ENCODE data around the gene CTSL. TPM values are rescaled to one million over a fixed set of nuclear protein-coding genes. Genes with fewer than 3 reads are reported as not detected.

The CTSL gene
- total RNA-seq, 1 experiment from 2014 or later = 63.2 TPM

DNA sequence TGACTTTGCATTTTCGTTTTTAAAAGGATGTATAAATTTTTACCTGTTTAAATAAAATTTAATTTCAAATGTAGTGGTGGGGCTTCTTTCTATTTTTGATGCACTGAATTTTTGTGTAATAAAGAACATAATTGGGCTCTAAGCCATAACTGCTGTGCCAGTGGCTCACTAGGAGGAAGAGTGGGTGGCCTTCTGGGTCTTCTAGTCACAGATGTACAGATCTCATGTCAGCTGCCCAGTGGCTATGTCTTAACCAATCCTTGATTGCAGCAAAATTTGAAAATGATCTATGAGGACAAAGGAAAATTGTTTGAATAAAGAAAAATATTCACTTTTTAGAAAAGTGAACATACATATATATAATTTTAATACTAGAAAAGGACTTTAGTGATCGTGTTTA is 5.4 kb downstream of the CTSL start:
- Histone ChIP-seq H4K20me1 (ENCODE audit: low read length) (no peaks in the 10 kb centered on the region), H3K9ac (ENCODE audit: low read length) (no peak overlapping the region), H3K27ac (ENCODE audit: low read length) (no peak overlapping the region), H3K4me2 (ENCODE audit: low read length) (no peak overlapping the region), H3K4me3 (ENCODE audit: low read length) (no peak overlapping the region), H2AFZ (ENCODE audit: low read length) (no peak overlapping the region), H3F3A (ENCODE audit: low read length, unreplicated experiment) (no peaks in the 10 kb centered on the region), H3K9me2 (replicated peaks; ENCODE audit: low read length) (no peaks in the 10 kb centered on the region), H3K27me3 (ENCODE audit: low read length) (no peaks in the 10 kb centered on the region), H3K9me3 (ENCODE audit: low read length) (no peaks in the 10 kb centered on the region), H3K4me1 (ENCODE audit: insufficient read depth, low read length) (peaks cover 3% of the 10 kb centered on the region; the same call in 1 of the 2 replicates), H3K79me2 (ENCODE audit: low read length) (peaks cover 9% of the 10 kb centered on the region), H3K36me3 (ENCODE audit: low read depth, low read length) (no peaks in the 10 kb centered on the region)
- BruUV-seq (replicated peaks) = no TSS peak
- TF ChIP-seq EZH2phosphoT487 (IDR thresholded peaks at IDR 0.05; ENCODE audit: borderline replicate concordance, low read length) = no peak
- TF ChIP-seq, protein P1, sequence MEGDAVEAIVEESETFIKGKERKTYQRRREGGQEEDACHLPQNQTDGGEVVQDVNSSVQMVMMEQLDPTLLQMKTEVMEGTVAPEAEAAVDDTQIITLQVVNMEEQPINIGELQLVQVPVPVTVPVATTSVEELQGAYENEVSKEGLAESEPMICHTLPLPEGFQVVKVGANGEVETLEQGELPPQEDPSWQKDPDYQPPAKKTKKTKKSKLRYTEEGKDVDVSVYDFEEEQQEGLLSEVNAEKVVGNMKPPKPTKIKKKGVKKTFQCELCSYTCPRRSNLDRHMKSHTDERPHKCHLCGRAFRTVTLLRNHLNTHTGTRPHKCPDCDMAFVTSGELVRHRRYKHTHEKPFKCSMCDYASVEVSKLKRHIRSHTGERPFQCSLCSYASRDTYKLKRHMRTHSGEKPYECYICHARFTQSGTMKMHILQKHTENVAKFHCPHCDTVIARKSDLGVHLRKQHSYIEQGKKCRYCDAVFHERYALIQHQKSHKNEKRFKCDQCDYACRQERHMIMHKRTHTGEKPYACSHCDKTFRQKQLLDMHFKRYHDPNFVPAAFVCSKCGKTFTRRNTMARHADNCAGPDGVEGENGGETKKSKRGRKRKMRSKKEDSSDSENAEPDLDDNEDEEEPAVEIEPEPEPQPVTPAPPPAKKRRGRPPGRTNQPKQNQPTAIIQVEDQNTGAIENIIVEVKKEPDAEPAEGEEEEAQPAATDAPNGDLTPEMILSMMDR (conservative IDR thresholded peaks at IDR 0.05; ENCODE audit: low read depth, low read length) = no peak
- TF ChIP-seq EZH2 (IDR thresholded peaks at IDR 0.05; ENCODE audit: low read length, unreplicated experiment) = no peak
- ATAC-seq (no peak), DNase-seq (no peak)
- ChIA-PET CTCF (no interaction called here), POLR2A (ENCODE audit: unreplicated experiment) (no interaction called here)
- intact Hi-C loops (cut with micrococcal nuclease) = loop anchor here (10.0 kb wide), 1 partner anchor 47 kb away; no protein-coding TSS in a partner anchor

DNA sequence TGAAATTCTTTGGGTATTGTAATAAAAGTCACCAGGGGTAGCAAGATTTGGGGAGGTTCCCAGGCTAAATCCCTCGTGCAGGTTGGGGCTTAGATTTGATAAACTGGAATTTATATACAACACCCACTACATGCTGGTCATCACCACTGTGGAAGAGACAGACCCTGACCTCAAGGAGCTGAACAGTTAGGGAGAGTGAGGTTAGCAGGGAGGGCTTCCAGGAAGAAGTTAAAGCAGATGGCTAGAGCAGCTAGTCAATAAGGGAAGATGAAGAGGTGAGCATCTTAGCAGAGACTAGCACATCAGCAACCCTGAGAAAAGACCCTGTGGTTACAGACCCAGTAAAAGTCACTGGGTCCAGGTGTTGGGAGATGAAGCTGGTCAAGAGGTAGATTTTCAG is 6.4 kb downstream of the CTSL start:
- ChIA-PET POLR2A (ENCODE audit: unreplicated experiment) (no interaction called here), CTCF (no interaction called here)
- DNase-seq = no peak
- no peaks in the 10 kb centered on the region for H3K9me2 ChIP-seq (replicated peaks; ENCODE audit: low read length)
- intact Hi-C loops (cut with micrococcal nuclease) = loop anchor here (10.0 kb wide), 1 partner anchor 48 kb away; no protein-coding TSS in a partner anchor
- no peak overlapping the region for H3K4me2 ChIP-seq (ENCODE audit: low read length)
- no peaks in the 10 kb centered on the region for H3F3A ChIP-seq (ENCODE audit: low read length, unreplicated experiment)
- H3K79me2 ChIP-seq (ENCODE audit: low read length) = peaks cover 5% of the 10 kb centered on the region
- no peaks in the 10 kb centered on the region for H3K36me3 ChIP-seq (ENCODE audit: low read depth, low read length)
- H3K27me3 ChIP-seq (ENCODE audit: low read length) = no peaks in the 10 kb centered on the region
- no peak overlapping the region for H3K9ac ChIP-seq (ENCODE audit: low read length)
- no peak for ATAC-seq
- no peaks in the 10 kb centered on the region for H3K9me3 ChIP-seq (ENCODE audit: low read length)
- H3K4me1 ChIP-seq (ENCODE audit: insufficient read depth, low read length) = no peaks in the 10 kb centered on the region; the same call in 1 of the 2 replicates
- TF ChIP-seq EZH2phosphoT487 (IDR thresholded peaks at IDR 0.05; ENCODE audit: borderline replicate concordance, low read length) (no peak), EZH2 (IDR thresholded peaks at IDR 0.05; ENCODE audit: low read length, unreplicated experiment) (no peak)
- TF ChIP-seq, protein P1 (conservative IDR thresholded peaks at IDR 0.05; ENCODE audit: low read depth, low read length) = no peak
- no peak overlapping the region for H3K27ac ChIP-seq (ENCODE audit: low read length)
- H3K4me3 ChIP-seq (ENCODE audit: low read length) = no peak overlapping the region
- no peak overlapping the region for H2AFZ ChIP-seq (ENCODE audit: low read length)
- no peaks in the 10 kb centered on the region for H4K20me1 ChIP-seq (ENCODE audit: low read length)
- no TSS peak for BruUV-seq (replicated peaks)

DNA sequence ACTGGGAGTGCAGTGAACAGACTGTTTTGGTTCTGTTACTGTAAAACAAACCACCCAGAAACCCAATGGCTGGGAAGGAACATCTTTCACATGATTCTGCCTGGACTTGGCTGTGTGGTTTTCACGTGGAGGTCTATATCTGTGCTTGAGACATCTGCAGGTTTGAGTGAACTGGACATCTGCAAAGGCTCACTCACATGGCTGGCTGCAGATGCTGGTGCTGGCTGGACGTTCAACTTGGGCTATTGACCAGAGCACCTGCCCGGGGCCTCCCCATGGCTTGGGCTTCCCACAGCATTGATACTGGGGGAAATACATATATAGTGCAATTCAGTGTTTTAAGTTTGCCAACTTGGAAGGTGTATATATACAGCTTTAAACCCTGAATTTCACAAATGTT is 6.8 kb downstream of the CTSL start:
- H3K4me3 ChIP-seq (ENCODE audit: low read length) = no peak overlapping the region
- POLR2A ChIA-PET (ENCODE audit: unreplicated experiment) = no interaction called here
- H3K4me2 ChIP-seq (ENCODE audit: low read length) = no peak overlapping the region
- no peaks in the 10 kb centered on the region for H3K9me2 ChIP-seq (replicated peaks; ENCODE audit: low read length)
- no peak overlapping the region for H3K27ac ChIP-seq (ENCODE audit: low read length)
- no peaks in the 10 kb centered on the region for H3K36me3 ChIP-seq (ENCODE audit: low read depth, low read length)
- BruUV-seq (replicated peaks) = no TSS peak
- no peaks in the 10 kb centered on the region for H3K9me3 ChIP-seq (ENCODE audit: low read length)
- no peaks in the 10 kb centered on the region for H4K20me1 ChIP-seq (ENCODE audit: low read length)
- intact Hi-C loops (cut with micrococcal nuclease) = loop anchor here (10.0 kb wide), 1 partner anchor 48 kb away; no protein-coding TSS in a partner anchor
- no peak overlapping the region for H3K9ac ChIP-seq (ENCODE audit: low read length)
- TF ChIP-seq, protein P1 (conservative IDR thresholded peaks at IDR 0.05; ENCODE audit: low read depth, low read length) = no peak
- H2AFZ ChIP-seq (ENCODE audit: low read length) = no peak overlapping the region
- DNase-seq (no peak), ATAC-seq (no peak)
- no peaks in the 10 kb centered on the region for H3F3A ChIP-seq (ENCODE audit: low read length, unreplicated experiment)
- H3K4me1 ChIP-seq (ENCODE audit: insufficient read depth, low read length) = no peaks in the 10 kb centered on the region
- peaks cover under 1% of the 10 kb centered on the region for H3K79me2 ChIP-seq (ENCODE audit: low read length)
- CTCF ChIA-PET = no interaction called here
- H3K27me3 ChIP-seq (ENCODE audit: low read length) = no peaks in the 10 kb centered on the region

All from PC-3 (cell line).